ENCODE measurements around the gene HHIPL1. TPM values are rescaled to one million over a fixed set of nuclear protein-coding genes. Genes with fewer than 3 reads are reported as not detected.

Gene HHIPL1
- total RNA-seq, 1 donor from 2014 or later: 0.32 TPM

- Histone ChIP-seq H2AFZ (replicated peaks) (no peak overlapping the region), H3K9ac (no peak overlapping the region), H3K27me3 (no peaks in the 10 kb centered on the region), H3K27ac (no peak overlapping the region), H3K36me3 (no peaks in the 10 kb centered on the region), H3F3A (ENCODE audit: low read depth) (peaks cover 13% of the 10 kb centered on the region), H3K79me2 (ENCODE audit: low read depth) (no peaks in the 10 kb centered on the region), H3K4me2 (no peak overlapping the region), H3K9me3 (ENCODE audit: low read depth) (no peaks in the 10 kb centered on the region), H4K20me1 (ENCODE audit: low read depth) (peaks cover 5% of the 10 kb centered on the region), H3K4me1 (peaks cover 22% of the 10 kb centered on the region), H3K4me3 (no peak overlapping the region)
- TF ChIP-seq EZH2phosphoT487 (IDR thresholded peaks at IDR 0.05) (no peak), CTCF (IDR thresholded peaks at IDR 0.05) (no peak), EZH2 (IDR thresholded peaks at IDR 0.05) (no peak)
- no peaks in the 10 kb centered on the region for H3K36me3 Mint-ChIP-seq
- no peaks in the 10 kb centered on the region for H3K9me3 Mint-ChIP-seq
- peaks cover 7% of the 10 kb centered on the region for H3K27me3 Mint-ChIP-seq (ENCODE audit: insufficient read depth, low read depth)
- peaks cover 36% of the 10 kb centered on the region for H3K4me1 Mint-ChIP-seq
- DNase-seq (ENCODE audit: low spot score): no peak
- H3K27ac Mint-ChIP-seq: no peak overlapping the region
- H3K4me3 Mint-ChIP-seq: no peak overlapping the region
Observed at GRCh38 chr14:99615497-99616157, 29.3 kb upstream of the HHIPL1 start.

DNA sequence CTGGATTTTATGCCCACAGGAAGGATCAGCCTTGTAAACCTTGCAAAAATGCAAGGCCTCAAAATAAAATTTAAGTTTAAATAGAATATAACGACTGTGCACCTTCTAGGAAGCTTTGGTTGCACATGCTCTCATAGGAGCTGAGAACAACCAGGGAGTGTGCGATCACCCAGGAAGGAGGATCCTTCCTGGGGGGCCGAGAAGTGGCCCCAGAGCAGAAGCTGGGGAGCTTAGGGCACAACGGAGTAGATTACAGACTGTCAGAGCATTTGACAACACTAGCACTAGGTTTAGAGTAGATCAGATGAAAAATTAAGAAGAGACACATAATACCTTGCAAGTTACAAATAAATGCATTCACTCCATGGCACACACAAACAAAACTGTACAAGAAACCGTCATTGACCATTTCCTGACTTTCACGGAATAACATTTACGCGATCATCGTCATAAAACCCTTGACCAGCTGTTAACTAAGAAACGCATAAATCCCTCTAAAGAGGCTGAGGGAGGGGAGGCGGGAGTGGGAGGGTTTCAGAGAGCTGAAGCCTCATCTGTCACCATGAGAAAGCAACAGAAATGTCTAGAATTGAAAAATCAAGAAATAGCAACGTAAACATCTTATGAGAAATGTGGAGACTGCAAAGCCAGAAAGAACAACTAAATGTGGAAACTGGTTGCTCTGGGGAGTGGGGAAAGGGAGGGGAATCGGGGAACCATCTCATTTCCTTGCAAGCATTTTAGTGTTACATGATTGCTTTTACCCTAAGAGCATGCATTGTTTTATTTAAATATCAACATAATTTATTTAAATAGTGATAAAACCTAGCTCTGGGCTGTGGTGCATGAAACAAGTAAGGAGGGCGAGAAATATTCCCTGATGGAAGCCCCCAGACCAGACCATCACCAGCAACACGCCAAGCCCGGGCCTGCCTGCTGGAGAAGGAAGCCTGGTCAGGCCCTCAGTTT is 27.8 kb upstream of the HHIPL1 start:
- Histone ChIP-seq H3K27me3 (no peaks in the 10 kb centered on the region), H2AFZ (replicated peaks) (no peak overlapping the region), H3K4me1 (peaks cover 22% of the 10 kb centered on the region), H3K4me2 (no peak overlapping the region), H4K20me1 (ENCODE audit: low read depth) (peaks cover 5% of the 10 kb centered on the region), H3K9ac (no peak overlapping the region), H3K79me2 (ENCODE audit: low read depth) (no peaks in the 10 kb centered on the region), H3K4me3 (no peak overlapping the region), H3F3A (ENCODE audit: low read depth) (peaks cover 13% of the 10 kb centered on the region), H3K36me3 (no peaks in the 10 kb centered on the region), H3K27ac (no peak overlapping the region), H3K9me3 (ENCODE audit: low read depth) (no peaks in the 10 kb centered on the region)
- Mint-ChIP-seq H3K36me3 (no peaks in the 10 kb centered on the region), H3K9me3 (no peaks in the 10 kb centered on the region), H3K4me3 (no peak overlapping the region), H3K27me3 (ENCODE audit: insufficient read depth, low read depth) (peaks cover 7% of the 10 kb centered on the region), H3K27ac (no peak overlapping the region), H3K4me1 (peaks cover 35% of the 10 kb centered on the region)
- no peak for DNase-seq (ENCODE audit: low spot score)
- TF ChIP-seq EZH2phosphoT487 (IDR thresholded peaks at IDR 0.05) (no peak), EZH2 (IDR thresholded peaks at IDR 0.05) (no peak), CTCF (IDR thresholded peaks at IDR 0.05) (no peak)

GRCh38 chr14:99619835-99620834 is 24.8 kb upstream of the HHIPL1 start:
- peaks cover 13% of the 10 kb centered on the region for H3F3A ChIP-seq (ENCODE audit: low read depth)
- peaks cover 10% of the 10 kb centered on the region for H3K4me1 ChIP-seq
- no peak overlapping the region for H3K27ac ChIP-seq
- Mint-ChIP-seq H3K4me3 (no peak overlapping the region), H3K27ac (no peak overlapping the region), H3K9me3 (no peaks in the 10 kb centered on the region), H3K27me3 (ENCODE audit: insufficient read depth, low read depth) (peaks cover 7% of the 10 kb centered on the region), H3K4me1 (peaks cover 31% of the 10 kb centered on the region), H3K36me3 (no peaks in the 10 kb centered on the region)
- no peaks in the 10 kb centered on the region for H3K9me3 ChIP-seq (ENCODE audit: low read depth)
- no peaks in the 10 kb centered on the region for H3K79me2 ChIP-seq (ENCODE audit: low read depth)
- H3K4me2 ChIP-seq: peak overlapping the region; percentile 35
- peak; percentile 61 for DNase-seq (ENCODE audit: low spot score)
- H3K9ac ChIP-seq: no peak overlapping the region
- peaks cover 5% of the 10 kb centered on the region for H4K20me1 ChIP-seq (ENCODE audit: low read depth)
- H3K4me3 ChIP-seq: no peak overlapping the region
- no peaks in the 10 kb centered on the region for H3K27me3 ChIP-seq
- no peak overlapping the region for H2AFZ ChIP-seq (replicated peaks)
- H3K36me3 ChIP-seq: no peaks in the 10 kb centered on the region
- TF ChIP-seq EZH2phosphoT487 (IDR thresholded peaks at IDR 0.05) (no peak), EZH2 (IDR thresholded peaks at IDR 0.05) (no peak), CTCF (IDR thresholded peaks at IDR 0.05) (no peak)
